IPS-18c (cell line): ENCODE results near the gene DND1.
"Not testable (repeated sequence)": the region's sequence is repeated elsewhere in the genome, so short reads cannot be mapped to it uniquely, and the experiment has no call there.

Experiments used
- H3K4me3 ChIP-seq: 2 replicates; pipeline ENCODE4 v1.7.0; 2013; ENCODE audit warnings: low read depth, mild to moderate bottlenecking, low read length, moderate library complexity; ENCODE audit not compliant: insufficient read depth
- H3K9me3 ChIP-seq: one replicate; pipeline ENCODE4 v1.6.1; 2013; ENCODE audit warnings: mild to moderate bottlenecking, low read length, moderate library complexity; ENCODE audit not compliant: control insufficient read depth, insufficient read depth

DND1 gene

GRCh38 chr5:140635291-140636257 lies 37.8 kb downstream of the DND1 start:
- Histone ChIP-seq H3K9me3 (peaks cover 4% of the 10 kb centered on the region), H3K4me3 (no peak overlapping the region)

DNA sequence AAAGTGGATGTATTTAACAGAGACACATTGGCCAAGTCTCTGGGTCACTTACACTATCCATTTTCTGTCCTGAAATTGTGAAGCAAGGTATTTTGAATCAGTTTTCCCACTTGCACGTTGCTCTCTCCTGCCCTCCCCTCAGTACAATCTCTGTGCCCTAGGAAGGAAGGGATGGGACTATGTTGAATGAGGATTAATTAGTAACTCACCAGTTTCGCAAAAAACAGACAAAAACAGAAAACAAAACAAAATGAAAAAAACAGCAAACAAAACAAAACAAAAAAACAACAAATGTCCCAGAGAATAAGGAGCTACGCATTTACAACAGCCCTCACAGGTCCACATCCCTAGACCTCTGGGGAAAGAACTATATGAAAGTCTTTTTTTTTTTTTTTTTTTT lies 39.3 kb downstream of the DND1 start:
- Histone ChIP-seq H3K9me3 (peaks cover 4% of the 10 kb centered on the region), H3K4me3 (no peak overlapping the region)

- H3K4me3 ChIP-seq, result no peak overlapping the region
Measured at GRCh38 chr5:140633501-140633900, 39.9 kb downstream of the DND1 start.

GRCh38 chr5:140633021-140633471 lies 40.3 kb downstream of the DND1 start, which contains the start of gene CD14:
CD14 (minus strand) TSS chr5:140633175; CDS start chr5:140633071, 104 bp downstream.
- peaks cover 8% of the 10 kb centered on the region for H3K9me3 ChIP-seq
- H3K4me3 ChIP-seq, result peak within 1 kb of the TSS; percentile 44

More at GRCh38 chr5:140633501-140633900, 39.9 kb downstream of the DND1 start:
- peaks cover 6% of the 10 kb centered on the region for H3K9me3 ChIP-seq

DNA sequence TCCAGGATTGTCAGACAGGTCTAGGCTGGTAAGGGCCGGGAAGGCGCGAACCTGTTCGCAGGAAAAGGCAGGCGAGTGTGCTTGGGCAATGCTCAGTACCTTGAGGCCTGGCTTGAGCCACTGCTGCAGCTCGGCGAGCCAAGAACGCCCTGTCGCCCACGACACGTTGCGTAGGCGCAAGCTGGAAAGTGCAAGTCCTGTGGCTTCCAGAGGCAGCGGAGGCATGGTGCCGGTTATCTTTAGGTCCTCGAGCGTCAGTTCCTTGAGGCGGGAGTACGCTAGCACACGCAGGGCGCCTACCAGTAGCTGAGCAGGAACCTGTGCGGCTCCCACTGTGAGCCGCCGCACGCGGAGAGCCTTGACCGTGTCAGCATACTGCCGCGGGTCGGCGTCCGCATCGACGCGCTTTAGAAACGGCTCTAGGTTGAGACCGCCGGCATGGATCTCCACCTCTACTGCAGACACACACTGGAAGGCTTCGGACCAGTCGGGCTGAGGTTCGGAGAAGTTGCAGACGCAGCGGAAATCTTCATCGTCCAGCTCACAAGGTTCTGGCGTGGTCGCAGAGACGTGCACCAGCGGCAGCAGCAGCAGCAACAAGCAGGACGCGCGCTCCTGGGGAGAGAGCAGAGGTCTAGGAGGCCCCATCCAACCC lies 40.9 kb downstream of the DND1 start:
- Histone ChIP-seq H3K4me3 (peak overlapping the region; percentile 44), H3K9me3 (peaks cover 12% of the 10 kb centered on the region)

GRCh38 chr5:140631831-140632365 lies 41.5 kb downstream of the DND1 start:
- peak overlapping the region; percentile 44 for H3K4me3 ChIP-seq
- peaks cover 12% of the 10 kb centered on the region for H3K9me3 ChIP-seq

DNA sequence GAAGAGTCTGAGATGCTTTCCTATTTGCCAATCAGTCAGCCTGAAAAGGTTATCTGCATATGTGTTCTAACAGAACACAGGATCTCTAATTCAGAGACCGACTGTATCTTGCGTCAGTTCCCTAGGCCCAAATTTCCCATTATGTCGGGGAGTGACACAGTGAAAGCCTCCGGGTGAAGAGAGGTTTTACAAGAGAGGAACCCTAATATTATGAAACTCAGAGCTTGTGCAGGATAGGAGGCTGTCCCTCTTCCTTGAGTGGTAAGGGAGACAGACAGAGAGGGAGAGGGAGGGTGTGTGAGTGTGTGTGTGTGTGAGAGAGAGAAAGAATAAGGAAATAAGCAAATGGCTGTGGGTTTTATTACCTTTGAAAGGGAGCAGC lies 42.3 kb downstream of the DND1 start:
- no peak overlapping the region for H3K4me3 ChIP-seq
- H3K9me3 ChIP-seq, result peaks cover 12% of the 10 kb centered on the region

GRCh38 chr5:140630292-140631035 lies 42.9 kb downstream of the DND1 start:
- no peak overlapping the region for H3K4me3 ChIP-seq
- peaks cover 12% of the 10 kb centered on the region for H3K9me3 ChIP-seq

GRCh38 chr5:140628711-140629110 lies 44.7 kb downstream of the DND1 start:
- Histone ChIP-seq H3K4me3 (no peak overlapping the region), H3K9me3 (peaks cover 12% of the 10 kb centered on the region)

DNA sequence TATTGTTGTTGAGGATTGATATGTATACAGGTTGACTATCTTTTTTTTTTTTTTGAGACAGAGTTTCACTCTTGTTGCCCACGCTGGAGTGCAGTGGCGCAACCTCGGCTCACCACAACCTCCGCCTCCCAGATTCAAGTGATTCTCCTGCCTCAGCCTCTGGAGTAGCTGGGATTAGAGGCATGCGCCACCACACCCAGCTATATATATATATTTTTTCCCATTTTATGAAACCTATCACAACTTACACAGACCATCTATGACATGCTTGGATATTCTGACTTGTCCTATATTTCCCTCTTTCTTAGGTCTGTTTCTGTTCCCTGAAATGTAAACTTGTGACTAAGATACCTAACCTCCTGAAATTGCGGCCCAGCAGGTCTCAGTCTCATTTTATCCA lies 45.4 kb downstream of the DND1 start:
- H3K9me3 ChIP-seq, result peaks cover 12% of the 10 kb centered on the region
- no peak overlapping the region for H3K4me3 ChIP-seq

- not testable (repeated sequence) for H3K9me3 ChIP-seq, H3K4me3 ChIP-seq
Measured at GRCh38 chr5:140624886-140625285, 48.5 kb downstream of the DND1 start.

GRCh38 chr5:140623061-140623460 lies 50.3 kb downstream of the DND1 start:
- H3K9me3 ChIP-seq, result not testable (repeated sequence)

GRCh38 chr5:140622301-140622700 lies 51.1 kb downstream of the DND1 start:
- Histone ChIP-seq H3K4me3 (no peak overlapping the region), H3K9me3 (no peaks in the 10 kb centered on the region)

More at GRCh38 chr5:140623061-140623460, 50.3 kb downstream of the DND1 start:
- not testable (repeated sequence) for H3K4me3 ChIP-seq
